ENCODE results near the gene SRSF4. TPM values are rescaled to one million over a fixed set of nuclear protein-coding genes. Genes with fewer than 3 reads are reported as not detected.

SRSF4 gene
- total RNA-seq, 1 donor = 44.4 TPM

GRCh38 chr1:29100487-29100886 lies 81.2 kb downstream of the SRSF4 start:
- no peak for DNase-seq (ENCODE audit: low read depth)
- no peak overlapping the region for H3K4me3 ChIP-seq (ENCODE audit: low read depth, low read length)
- TF ChIP-seq CTCF (IDR thresholded peaks at IDR 0.05; ENCODE audit: insufficient read depth, low read length) = no peak

- TF ChIP-seq CTCF (IDR thresholded peaks at IDR 0.05; ENCODE audit: insufficient read depth, low read length) = no peak
- H3K4me3 ChIP-seq (ENCODE audit: low read depth, low read length) = no peak overlapping the region
- no peak for DNase-seq (ENCODE audit: low read depth)
These were observed 82.4 kb downstream of the SRSF4 start for GRCh38 chr1:29099286-29099685.

Small RNA genes within 50 kb of the gene (small RNA-seq; reads per million reads assigned to genes)
- not detected for gene RF02271

Other genes with a start within 250 kb of the SRSF4 start
- gene TMEM200B, start 58.0 kb downstream of the SRSF4 start, total RNA-seq (ENCODE audit: low replicate concordance) = 9.5 and 24.9 TPM in 2 replicates
- 17.7 and 23.1 TPM in 2 replicates for gene MECR, start 49.0 kb upstream of the SRSF4 start, total RNA-seq (ENCODE audit: low replicate concordance)
- gene PTPRU, start 54.6 kb upstream of the SRSF4 start, total RNA-seq (ENCODE audit: low replicate concordance) = 25.8 and 36.6 TPM in 2 replicates